GM20000 (cell line): ENCODE data around the gene CNPY1.

ENCODE experiments used
- DNase-seq: peaks from one replicate; pipeline ENCODE4 v3.0.0; 2012; ENCODE audit warnings: low spot score
- TF ChIP-seq, protein P1 (sequence below): IDR thresholded peaks from 2 replicates; pipeline ENCODE4 v1.5.1; 2012; ENCODE audit warnings: mild to moderate bottlenecking, control low read depth; ENCODE audit errors: extremely low read depth, missing control alignments

CNPY1 gene

DNA sequence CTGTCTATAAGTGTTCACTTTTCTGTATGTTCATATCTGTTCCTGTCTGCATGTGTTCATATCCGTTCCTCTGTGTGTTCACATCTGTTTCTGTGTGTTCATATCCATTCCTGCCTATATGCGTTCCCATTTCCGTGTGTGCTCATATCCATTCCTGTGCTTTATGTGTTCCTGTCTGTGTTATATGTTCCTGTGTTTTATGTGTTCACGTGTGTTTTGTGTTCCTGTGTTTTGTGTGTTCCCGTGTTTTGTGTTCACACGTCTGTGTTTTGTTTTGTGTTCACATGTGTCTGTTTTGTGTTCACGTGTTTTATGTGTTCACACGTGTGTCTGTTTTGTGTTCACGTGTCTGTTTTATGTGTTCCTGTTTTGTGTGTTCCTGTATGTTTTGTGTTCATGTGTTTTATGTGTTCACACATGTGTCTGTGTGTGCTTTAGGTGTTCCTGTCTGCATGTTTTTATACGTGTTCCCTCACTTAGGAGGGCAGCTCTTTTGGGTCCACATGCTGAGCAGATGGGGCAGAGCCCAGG is 42.2 kb upstream of the CNPY1 start:
- no peak for DNase-seq
- TF ChIP-seq, protein P1, sequence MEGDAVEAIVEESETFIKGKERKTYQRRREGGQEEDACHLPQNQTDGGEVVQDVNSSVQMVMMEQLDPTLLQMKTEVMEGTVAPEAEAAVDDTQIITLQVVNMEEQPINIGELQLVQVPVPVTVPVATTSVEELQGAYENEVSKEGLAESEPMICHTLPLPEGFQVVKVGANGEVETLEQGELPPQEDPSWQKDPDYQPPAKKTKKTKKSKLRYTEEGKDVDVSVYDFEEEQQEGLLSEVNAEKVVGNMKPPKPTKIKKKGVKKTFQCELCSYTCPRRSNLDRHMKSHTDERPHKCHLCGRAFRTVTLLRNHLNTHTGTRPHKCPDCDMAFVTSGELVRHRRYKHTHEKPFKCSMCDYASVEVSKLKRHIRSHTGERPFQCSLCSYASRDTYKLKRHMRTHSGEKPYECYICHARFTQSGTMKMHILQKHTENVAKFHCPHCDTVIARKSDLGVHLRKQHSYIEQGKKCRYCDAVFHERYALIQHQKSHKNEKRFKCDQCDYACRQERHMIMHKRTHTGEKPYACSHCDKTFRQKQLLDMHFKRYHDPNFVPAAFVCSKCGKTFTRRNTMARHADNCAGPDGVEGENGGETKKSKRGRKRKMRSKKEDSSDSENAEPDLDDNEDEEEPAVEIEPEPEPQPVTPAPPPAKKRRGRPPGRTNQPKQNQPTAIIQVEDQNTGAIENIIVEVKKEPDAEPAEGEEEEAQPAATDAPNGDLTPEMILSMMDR = no peak

DNA sequence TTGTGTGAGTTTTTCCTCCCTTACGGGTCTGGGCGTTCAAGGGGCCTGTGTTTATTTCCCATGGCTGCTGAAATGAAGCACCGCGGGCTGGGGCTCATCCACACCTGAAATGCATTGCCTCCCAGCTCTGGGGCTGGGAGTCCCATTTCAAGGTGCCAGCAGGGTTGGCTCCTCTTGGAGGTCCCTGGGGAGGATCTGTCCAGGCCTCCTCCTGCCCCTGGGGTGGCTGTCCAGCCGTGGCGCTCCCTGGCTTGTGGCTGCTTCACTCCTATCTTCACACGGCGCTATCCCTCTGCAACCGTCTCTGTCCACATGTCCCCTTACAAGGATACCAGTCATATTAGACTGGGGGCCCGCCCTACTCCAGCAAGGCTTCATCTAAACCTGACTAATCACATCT is 41.1 kb upstream of the CNPY1 start:
- TF ChIP-seq, protein P1 = no peak
- no peak for DNase-seq

DNA sequence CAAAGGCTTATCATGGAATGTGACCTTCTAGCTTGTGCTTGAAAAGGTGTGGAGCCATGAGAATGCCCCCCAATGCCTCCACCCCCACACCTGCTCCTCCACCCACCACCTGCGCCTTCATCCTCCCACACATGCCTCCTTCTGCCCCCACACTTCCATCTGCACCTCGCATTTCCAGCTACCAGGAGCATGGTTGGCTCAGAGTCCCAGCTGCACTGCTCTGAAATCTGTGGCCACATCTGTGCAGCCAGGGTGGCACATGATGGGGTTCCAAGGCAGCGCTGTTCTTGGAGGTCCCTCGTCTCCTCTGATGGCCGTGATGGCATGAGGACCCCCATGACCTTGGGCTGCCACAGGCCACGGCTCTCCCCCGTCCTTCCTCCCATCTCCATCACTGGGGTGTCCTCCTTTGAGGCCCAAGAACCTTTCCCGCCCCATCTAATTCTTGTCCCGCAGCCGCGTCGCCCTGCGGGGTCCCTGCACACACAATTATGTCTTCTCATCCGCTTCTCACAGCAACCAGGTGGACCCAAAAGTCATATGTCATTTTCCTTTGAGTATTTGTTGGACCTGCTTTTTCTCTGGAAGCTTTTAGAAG is 40.6 kb upstream of the CNPY1 start:
- TF ChIP-seq, protein P1 = no peak
- DNase-seq = no peak

DNA sequence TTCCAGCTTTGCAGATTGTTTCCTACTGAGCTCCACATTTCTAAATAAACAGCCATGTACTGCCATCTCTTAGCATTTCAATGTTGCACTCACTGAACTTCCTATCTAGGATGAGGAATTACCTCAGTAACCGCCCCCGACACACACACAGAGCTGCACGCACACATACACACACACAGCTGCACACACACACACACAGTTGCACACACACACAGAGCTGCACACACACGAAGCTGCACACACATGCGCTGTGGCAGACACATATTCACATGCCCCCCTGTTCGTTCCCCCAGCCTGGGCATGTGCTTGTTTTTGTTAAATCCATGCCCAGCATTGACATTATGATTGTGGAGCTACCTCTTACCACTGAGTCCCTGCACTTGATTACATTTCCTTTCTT is 39.6 kb upstream of the CNPY1 start:
- no peak for DNase-seq
- TF ChIP-seq, protein P1 = no peak

DNA sequence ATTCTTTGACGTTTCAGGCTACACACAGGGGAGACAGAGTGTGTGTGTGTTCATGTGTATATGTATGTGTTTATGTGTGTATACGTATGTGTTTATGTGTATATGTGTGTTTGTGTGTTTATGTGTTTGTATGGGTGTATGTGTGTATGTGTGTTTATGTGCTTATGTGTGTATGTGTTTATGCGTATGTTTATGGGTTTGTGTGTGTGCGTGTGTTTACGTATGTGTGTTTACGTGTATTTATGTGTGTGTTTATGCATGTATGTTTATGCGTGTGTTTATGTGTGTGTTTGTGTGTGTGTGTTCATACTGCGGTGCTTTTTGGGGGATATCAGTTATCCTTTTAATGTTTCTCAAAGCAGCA is 39.2 kb upstream of the CNPY1 start:
- no peak for DNase-seq
- TF ChIP-seq, protein P1 = no peak

DNA sequence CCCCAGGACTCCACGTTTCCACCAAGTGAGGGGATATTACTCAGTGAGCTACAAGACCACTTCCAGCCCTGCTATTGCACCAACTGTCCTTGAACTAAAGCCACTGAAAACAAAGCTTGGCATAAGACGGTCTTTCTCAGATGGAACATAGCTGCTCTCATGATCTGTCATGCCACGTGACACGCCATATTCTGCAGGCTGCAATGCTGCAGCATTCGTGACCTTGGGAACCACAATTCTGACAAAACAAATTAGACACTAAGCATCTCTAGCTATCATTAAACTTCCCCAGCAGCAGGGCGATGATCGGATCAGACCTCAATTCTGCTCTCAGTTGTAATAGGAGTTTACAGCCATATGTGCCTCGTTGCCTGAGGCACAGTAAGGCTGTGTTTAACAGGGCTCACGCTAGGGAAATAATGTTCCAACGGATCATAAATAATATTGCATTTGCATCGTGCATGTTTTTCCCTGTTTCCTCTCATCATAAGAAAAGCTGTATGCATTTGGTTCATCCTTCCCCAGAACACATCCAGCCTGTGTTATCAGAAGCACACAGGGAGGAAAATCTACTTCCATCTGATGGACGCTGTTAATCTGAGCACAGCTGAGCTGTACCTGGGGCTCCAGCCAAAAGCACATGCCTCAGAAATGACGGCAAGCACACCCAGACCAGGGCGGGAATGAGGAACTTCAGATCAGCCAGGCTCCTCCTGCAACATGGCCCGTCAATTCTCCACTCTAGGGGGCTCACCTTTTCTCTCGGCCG is 38.6 kb upstream of the CNPY1 start:
- DNase-seq = no peak
- TF ChIP-seq, protein P1 = no peak

DNA sequence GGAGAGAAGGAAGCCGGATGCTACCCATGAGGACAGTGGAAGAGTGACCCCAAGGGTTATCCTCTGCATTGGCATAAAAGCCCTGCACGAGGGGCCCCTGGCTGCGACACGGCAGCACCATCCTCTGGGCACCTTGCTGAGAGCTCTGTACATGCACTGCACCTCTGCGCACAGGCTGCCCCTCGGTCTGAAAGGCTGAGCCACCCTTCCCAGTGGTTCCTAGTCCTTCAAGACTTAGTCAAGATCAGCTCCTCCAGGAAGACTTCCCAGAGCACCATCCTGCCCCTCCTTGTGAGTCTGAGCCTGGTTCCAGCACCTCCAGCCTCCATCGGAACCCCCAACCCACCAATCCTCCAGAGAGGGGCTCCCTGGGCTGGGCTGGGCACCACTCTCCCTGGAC is 37.9 kb upstream of the CNPY1 start:
- no peak for DNase-seq
- TF ChIP-seq, protein P1 = no peak
